B cell (primary cell): ENCODE data around the gene CLSTN2. TPM values are rescaled to one million over a fixed set of nuclear protein-coding genes. Genes with fewer than 3 reads are reported as not detected.

Experiments used
- ATAC-seq: fragments of 200-7000 bp; cut with Tn5 transposase; one replicate; pipeline ENCODE4 v1.10.0; 2021; ENCODE audit warnings: low read depth, mild to moderate bottlenecking, moderate number of reproducible peaks, moderate library complexity
- CTCF ChIA-PET: fragments of 350-600 bp; sonication (Branson Sonifier 250); formaldehyde crosslinking; loops from one replicate; lab custom pipeline; 2021; ENCODE audit warnings: antibody characterized with exemption, inconsistent platforms; lab: Charles Lee
- POLR2A ChIA-PET: fragments of 350-600 bp; sonication (Branson Sonifier 250); formaldehyde crosslinking; loops from one replicate; lab custom pipeline; 2021; ENCODE audit warnings: antibody characterized with exemption; lab: Charles Lee
- DNase-seq: peaks from one replicate; pipeline ENCODE4 v3.0.0; 2013
- H2AFZ ChIP-seq: 2 replicates; pipeline ENCODE4 v1.6.1; 2012; ENCODE audit warnings: mild to moderate bottlenecking, low read depth, low read length; ENCODE audit not compliant: insufficient read depth, poor library complexity, severe bottlenecking
- H3K27ac ChIP-seq, 2 donors: 1 replicate in 1 of 2; 2 replicates in 1 of 2; pipeline ENCODE4 v1.5.1; 2012 to 2013; ENCODE audit warnings: low read length in 2 of 2, mild to moderate bottlenecking in 2 of 2, moderate library complexity in 1 of 2
- H3K27me3 ChIP-seq, 4 experiments: fragments of 200-600 bp in 1 of 4; sonication (generic) in 1 of 4; replicated peaks in 1 of 4; 1 replicate in 2 of 4; 2 replicates in 2 of 4; pipeline versions ENCODE4 v1.6.1 to v1.7.0; 2013 to 2016; ENCODE audit warnings: low read length in 3 of 4, mild to moderate bottlenecking in 2 of 4, mixed read lengths in 1 of 4, moderate library complexity in 1 of 4; ENCODE audit not compliant: insufficient read depth in 4 of 4, control insufficient read depth in 3 of 4; ENCODE audit errors: control extremely low read depth in 1 of 4
- H3K36me3 ChIP-seq, 2 experiments: replicated peaks in 1 of 2; 1 replicate in 1 of 2; 2 replicates in 1 of 2; pipeline versions ENCODE4 v1.6.1 to v1.7.1; 2013; ENCODE audit warnings: low read length in 1 of 2; ENCODE audit not compliant: insufficient read depth in 2 of 2, control insufficient read depth in 1 of 2; ENCODE audit errors: control extremely low read depth in 1 of 2, extremely low read depth in 1 of 2
- H3K4me1 ChIP-seq, 2 donors: fragments of 200-600 bp in 1 of 2; sonication (generic) in 1 of 2; 1 replicate in 1 of 2; 2 replicates in 1 of 2; pipeline versions ENCODE4 v1.5.1 to v1.6.1; 2013 to 2017; ENCODE audit warnings: low read length in 2 of 2; ENCODE audit not compliant: control insufficient read depth in 2 of 2, insufficient read depth in 2 of 2
- H3K4me2 ChIP-seq: replicated peaks from 2 replicates; pipeline ENCODE3; 2012; ENCODE audit warnings: mild to moderate bottlenecking, low read depth, low read length; ENCODE audit not compliant: poor library complexity, severe bottlenecking
- H3K4me3 ChIP-seq, 5 experiments: fragments of 200-600 bp in 1 of 5; sonication (generic) in 1 of 5; 1 replicate in 3 of 5; 2 replicates in 2 of 5; pipeline versions ENCODE4 v1.5.1 to v1.7.0; 2011 to 2016; ENCODE audit warnings: low read length in 4 of 5, mild to moderate bottlenecking in 4 of 5, low read depth in 2 of 5, control low read depth in 1 of 5, moderate library complexity in 1 of 5; ENCODE audit not compliant: insufficient read depth in 1 of 5; ENCODE audit errors: control extremely low read depth in 1 of 5, extremely low read depth in 1 of 5
- H3K79me2 ChIP-seq: fragments of 200-600 bp; sonication (generic); one replicate; pipeline ENCODE4 v1.6.0; 2016; ENCODE audit warnings: low read length; ENCODE audit not compliant: control insufficient read depth, insufficient read depth
- H3K9ac ChIP-seq: fragments of 200-600 bp; sonication (generic); 2 replicates; pipeline ENCODE4 v1.6.1; 2017; ENCODE audit warnings: mild to moderate bottlenecking, low read length, moderate library complexity
- H3K9me3 ChIP-seq, 3 donors: one replicate each; pipeline versions ENCODE4 v1.6.1 to v1.7.1; 2013; ENCODE audit warnings: low read length in 2 of 3; ENCODE audit not compliant: control insufficient read depth in 2 of 3, insufficient read depth in 1 of 3; ENCODE audit errors: control extremely low read depth in 1 of 3
- H4K20me1 ChIP-seq: 2 replicates; pipeline ENCODE4 v1.6.0; 2012; ENCODE audit warnings: mild to moderate bottlenecking, low read length; ENCODE audit not compliant: insufficient read depth, control insufficient read depth, poor library complexity, severe bottlenecking
- H3K27ac Mint-ChIP-seq: one replicate; pipeline ENCODE4 v1.8.0; 2021; ENCODE audit warnings: mixed read lengths
- H3K27me3 Mint-ChIP-seq: one replicate; pipeline ENCODE4 v1.8.0; 2021; ENCODE audit warnings: mixed read lengths
- H3K4me1 Mint-ChIP-seq: one replicate; pipeline ENCODE4 v1.8.0; 2021; ENCODE audit warnings: mixed read lengths
- H3K4me3 Mint-ChIP-seq: one replicate; pipeline ENCODE4 v1.8.0; 2021; ENCODE audit warnings: mixed read lengths
- H3K9me3 Mint-ChIP-seq: one replicate; pipeline ENCODE4 v1.8.0; 2022; ENCODE audit warnings: mixed read lengths; ENCODE audit not compliant: insufficient read depth
- CTCF ChIP-seq: fragments of 200-600 bp; IDR thresholded peaks from one replicate; pipeline ENCODE4 v1.8.0; 2022; ENCODE audit warnings: antibody characterized with exemption, mild to moderate bottlenecking
- EZH2 ChIP-seq: IDR thresholded peaks from 2 replicates; pipeline ENCODE4 v1.6.1; 2012; ENCODE audit warnings: borderline replicate concordance, low read depth, mild to moderate bottlenecking, moderate library complexity, low read length; ENCODE audit not compliant: insufficient read depth, poor library complexity, severe bottlenecking
- WGBS: methylation state at CpG from one replicate; pipeline ENCODE4 v1.1.5; 2013; ENCODE audit warnings: missing lambda C conversion rate; ENCODE audit not compliant: insufficient coverage; 5-methylcytosine and 5-hydroxymethylcytosine counted together
- intact Hi-C: fragments of 100-400 bp; cut with micrococcal nuclease; formaldehyde crosslinking; loops from one replicate; pipeline ENCODE4 v1.10.0; 2022
- polyA plus RNA-seq: library from polyadenylated mRNA; depleted of rRNA; stranded (reverse); fragments of >200 nt; gene quantifications from 2 replicates; pipeline ENCODE4 v1.2.3, GENCODE V29; 2012
- total RNA-seq, 2 donors: library from RNA; stranded (reverse); fragments of 120-200 nt in 1 of 2; gene quantifications; 1 replicate in 1 of 2; 2 replicates in 1 of 2; pipeline versions ENCODE4 v1.2.3 to v1.2.4, GENCODE V29; 2013 to 2022

CLSTN2 gene
- total and polyA plus RNA-seq, 2 donors (not counting 1 experiment from before 2014, with no cell fraction given), result not detected

- no peak overlapping the region for H2AFZ ChIP-seq
- peaks cover 4% of the 10 kb centered on the region for H3K27me3 Mint-ChIP-seq
- H3K4me1 ChIP-seq, result no peaks in the 10 kb centered on the region
- H4K20me1 ChIP-seq, result no peaks in the 10 kb centered on the region
- ATAC-seq (no peak), DNase-seq (no peak)
- H3K9ac ChIP-seq, result no peak overlapping the region
- WGBS, result no CpG with 5 or more reads among the region's 3 CpGs
- no peaks in the 10 kb centered on the region for H3K79me2 ChIP-seq
- POLR2A ChIA-PET, result no interaction called here
- H3K4me3 ChIP-seq, result no peak overlapping the region
- no peak for TF ChIP-seq CTCF
- TF ChIP-seq EZH2, result no peak
- no peaks in the 10 kb centered on the region for H3K36me3 ChIP-seq
- no peak overlapping the region for H3K27ac ChIP-seq
- H3K4me3 Mint-ChIP-seq, result no peak overlapping the region
- intact Hi-C loops, result no loop called here
- no peak overlapping the region for H3K4me2 ChIP-seq
- no peaks in the 10 kb centered on the region for H3K4me1 Mint-ChIP-seq
- no peak overlapping the region for H3K27ac Mint-ChIP-seq
- no peaks in the 10 kb centered on the region for H3K9me3 ChIP-seq
- CTCF ChIA-PET, result no interaction called here
- H3K27me3 ChIP-seq, result no peaks in the 10 kb centered on the region
- H3K9me3 Mint-ChIP-seq, result no peaks in the 10 kb centered on the region
Measured at GRCh38 chr3:140131895-140132294, 196.9 kb downstream of the CLSTN2 start.

GRCh38 chr3:140134231-140134965 lies 199.4 kb downstream of the CLSTN2 start:
- no peaks in the 10 kb centered on the region for H3K79me2 ChIP-seq
- H2AFZ ChIP-seq, result no peak overlapping the region
- H3K4me3 ChIP-seq, result no peak overlapping the region
- H3K27me3 ChIP-seq, result no peaks in the 10 kb centered on the region
- Mint-ChIP-seq H3K9me3 (no peaks in the 10 kb centered on the region), H3K4me1 (no peaks in the 10 kb centered on the region), H3K4me3 (no peak overlapping the region), H3K27me3 (peaks cover 4% of the 10 kb centered on the region), H3K27ac (no peak overlapping the region)
- no peak overlapping the region for H3K4me2 ChIP-seq
- H3K9ac ChIP-seq, result no peak overlapping the region
- intact Hi-C loops, result no loop called here
- ChIA-PET CTCF (interaction anchor here (1.0 kb wide), 1 partner anchor 13 kb away, joined by 3 read pairs; no protein-coding TSS in a partner anchor), POLR2A (no interaction called here)
- H3K9me3 ChIP-seq, result peaks cover 0 to 3% (median 0%) of the 10 kb centered on the region in 3 donors
- no peak for TF ChIP-seq CTCF
- no peak for TF ChIP-seq EZH2
- no peak for DNase-seq
- H3K4me1 ChIP-seq, result no peaks in the 10 kb centered on the region
- no peak for ATAC-seq
- no peaks in the 10 kb centered on the region for H4K20me1 ChIP-seq
- no peaks in the 10 kb centered on the region for H3K36me3 ChIP-seq
- H3K27ac ChIP-seq, result no peak overlapping the region
- no CpG with 5 or more reads among the region's 5 CpGs for WGBS
